Activated naive CD4-positive, alpha-beta T cell (primary cell): Measurements from ENCODE around the gene MEGF8.

Experiments
- DNase-seq, 4 experiments: peaks; one replicate each; lab custom pipeline; 2025; lab: John Stamatoyannopoulos, UW

Gene MEGF8

GRCh38 chr19:42325308-42325895, at the start of gene MEGF8:
Gene MEGF8, plus strand, starts transcription at chr19:42325635. Its CDS starts 609 bp downstream, at chr19:42326244.
- DNase-seq: peak; percentile 84 to 98 (median 94)

GRCh38 chr19:42276284-42276683, 49.2 kb upstream of the MEGF8 start:
- no peak for DNase-seq

- no peak for DNase-seq
Observed at GRCh38 chr19:42276821-42277220, 48.6 kb upstream of the MEGF8 start.

GRCh38 chr19:42277821-42278451, 47.5 kb upstream of the MEGF8 start:
- DNase-seq: no peak

GRCh38 chr19:42278452-42279154, 46.8 kb upstream of the MEGF8 start:
- DNase-seq: no peak

- DNase-seq: no peak
Observed at GRCh38 chr19:42279155-42279901, 46.1 kb upstream of the MEGF8 start.

GRCh38 chr19:42279902-42280814, 45.3 kb upstream of the MEGF8 start:
- DNase-seq: peak; percentile 60 to 84 (median 67)

GRCh38 chr19:42280815-42281145, 44.7 kb upstream of the MEGF8 start:
- DNase-seq: no peak

- DNase-seq: peak in 1 of 4 experiments; percentile 19
Observed at GRCh38 chr19:42281146-42281826, 44.1 kb upstream of the MEGF8 start.

GRCh38 chr19:42281827-42282762, 43.3 kb upstream of the MEGF8 start:
- no peak for DNase-seq

GRCh38 chr19:42282819-42283187, 42.6 kb upstream of the MEGF8 start:
- DNase-seq: no peak

GRCh38 chr19:42283188-42284065, 42.0 kb upstream of the MEGF8 start:
- peak; percentile 85 to 98 (median 92) for DNase-seq

- DNase-seq: peak in 3 of 4 experiments; percentile 56 to 81 (median 76)
Observed at GRCh38 chr19:42284066-42284501, 41.4 kb upstream of the MEGF8 start.

- DNase-seq: peak in 1 of 4 experiments; percentile 29
Observed at GRCh38 chr19:42284591-42285341, 40.7 kb upstream of the MEGF8 start.

- DNase-seq: no peak
Observed at GRCh38 chr19:42285541-42285941, 39.9 kb upstream of the MEGF8 start.

- no peak for DNase-seq
Observed at GRCh38 chr19:42285988-42286348, 39.5 kb upstream of the MEGF8 start.

- no peak for DNase-seq
Observed at GRCh38 chr19:42286349-42287016, 39.0 kb upstream of the MEGF8 start.
